B cell (primary cell): Measurements from ENCODE around the gene PDLIM1. TPM values are rescaled to one million over a fixed set of nuclear protein-coding genes. Genes with fewer than 3 reads are reported as not detected.
A peak's percentile ranks its signal among the peaks of the same experiment; 100 is the strongest.
"Not testable (repeated sequence)": the region's sequence is repeated elsewhere in the genome, so short reads cannot be mapped to it uniquely, and the experiment has no call there.

Experiments
- ATAC-seq: fragments of 200-7000 bp; cut with Tn5 transposase; one replicate; pipeline ENCODE4 v1.10.0; 2021; ENCODE audit warnings: low read depth, mild to moderate bottlenecking, moderate number of reproducible peaks, moderate library complexity
- CTCF ChIA-PET: fragments of 350-600 bp; sonication (Branson Sonifier 250); formaldehyde crosslinking; loops from one replicate; lab custom pipeline; 2021; ENCODE audit warnings: antibody characterized with exemption, inconsistent platforms; lab: Charles Lee
- POLR2A ChIA-PET: fragments of 350-600 bp; sonication (Branson Sonifier 250); formaldehyde crosslinking; loops from one replicate; lab custom pipeline; 2021; ENCODE audit warnings: antibody characterized with exemption; lab: Charles Lee
- DNase-seq: peaks from one replicate; pipeline ENCODE4 v3.0.0; 2013
- H2AFZ ChIP-seq: 2 replicates; pipeline ENCODE4 v1.6.1; 2012; ENCODE audit warnings: mild to moderate bottlenecking, low read depth, low read length; ENCODE audit not compliant: insufficient read depth, poor library complexity, severe bottlenecking
- H3K27ac ChIP-seq, 2 donors: 1 replicate in 1 of 2; 2 replicates in 1 of 2; pipeline ENCODE4 v1.5.1; 2012 to 2013; ENCODE audit warnings: low read length in 2 of 2, mild to moderate bottlenecking in 2 of 2, moderate library complexity in 1 of 2
- H3K27me3 ChIP-seq, 4 experiments: fragments of 200-600 bp in 1 of 4; sonication (generic) in 1 of 4; replicated peaks in 1 of 4; 1 replicate in 2 of 4; 2 replicates in 2 of 4; pipeline versions ENCODE4 v1.6.1 to v1.7.0; 2013 to 2016; ENCODE audit warnings: low read length in 3 of 4, mild to moderate bottlenecking in 2 of 4, mixed read lengths in 1 of 4, moderate library complexity in 1 of 4; ENCODE audit not compliant: insufficient read depth in 4 of 4, control insufficient read depth in 3 of 4; ENCODE audit errors: control extremely low read depth in 1 of 4
- H3K36me3 ChIP-seq, 2 experiments: replicated peaks in 1 of 2; 1 replicate in 1 of 2; 2 replicates in 1 of 2; pipeline versions ENCODE4 v1.6.1 to v1.7.1; 2013; ENCODE audit warnings: low read length in 1 of 2; ENCODE audit not compliant: insufficient read depth in 2 of 2, control insufficient read depth in 1 of 2; ENCODE audit errors: control extremely low read depth in 1 of 2, extremely low read depth in 1 of 2
- H3K4me1 ChIP-seq, 2 donors: fragments of 200-600 bp in 1 of 2; sonication (generic) in 1 of 2; 1 replicate in 1 of 2; 2 replicates in 1 of 2; pipeline versions ENCODE4 v1.5.1 to v1.6.1; 2013 to 2017; ENCODE audit warnings: low read length in 2 of 2; ENCODE audit not compliant: control insufficient read depth in 2 of 2, insufficient read depth in 2 of 2
- H3K4me2 ChIP-seq: replicated peaks from 2 replicates; pipeline ENCODE3; 2012; ENCODE audit warnings: mild to moderate bottlenecking, low read depth, low read length; ENCODE audit not compliant: poor library complexity, severe bottlenecking
- H3K4me3 ChIP-seq, 5 experiments: fragments of 200-600 bp in 1 of 5; sonication (generic) in 1 of 5; 1 replicate in 3 of 5; 2 replicates in 2 of 5; pipeline versions ENCODE4 v1.5.1 to v1.7.0; 2011 to 2016; ENCODE audit warnings: low read length in 4 of 5, mild to moderate bottlenecking in 4 of 5, low read depth in 2 of 5, control low read depth in 1 of 5, moderate library complexity in 1 of 5; ENCODE audit not compliant: insufficient read depth in 1 of 5; ENCODE audit errors: control extremely low read depth in 1 of 5, extremely low read depth in 1 of 5
- H3K79me2 ChIP-seq: fragments of 200-600 bp; sonication (generic); one replicate; pipeline ENCODE4 v1.6.0; 2016; ENCODE audit warnings: low read length; ENCODE audit not compliant: control insufficient read depth, insufficient read depth
- H3K9ac ChIP-seq: fragments of 200-600 bp; sonication (generic); 2 replicates; pipeline ENCODE4 v1.6.1; 2017; ENCODE audit warnings: mild to moderate bottlenecking, low read length, moderate library complexity
- H3K9me3 ChIP-seq, 3 donors: one replicate each; pipeline versions ENCODE4 v1.6.1 to v1.7.1; 2013; ENCODE audit warnings: low read length in 2 of 3; ENCODE audit not compliant: control insufficient read depth in 2 of 3, insufficient read depth in 1 of 3; ENCODE audit errors: control extremely low read depth in 1 of 3
- H4K20me1 ChIP-seq: 2 replicates; pipeline ENCODE4 v1.6.0; 2012; ENCODE audit warnings: mild to moderate bottlenecking, low read length; ENCODE audit not compliant: insufficient read depth, control insufficient read depth, poor library complexity, severe bottlenecking
- H3K27ac Mint-ChIP-seq: one replicate; pipeline ENCODE4 v1.8.0; 2021; ENCODE audit warnings: mixed read lengths
- H3K27me3 Mint-ChIP-seq: one replicate; pipeline ENCODE4 v1.8.0; 2021; ENCODE audit warnings: mixed read lengths
- H3K4me1 Mint-ChIP-seq: one replicate; pipeline ENCODE4 v1.8.0; 2021; ENCODE audit warnings: mixed read lengths
- H3K4me3 Mint-ChIP-seq: one replicate; pipeline ENCODE4 v1.8.0; 2021; ENCODE audit warnings: mixed read lengths
- H3K9me3 Mint-ChIP-seq: one replicate; pipeline ENCODE4 v1.8.0; 2022; ENCODE audit warnings: mixed read lengths; ENCODE audit not compliant: insufficient read depth
- EZH2 ChIP-seq: IDR thresholded peaks from 2 replicates; pipeline ENCODE4 v1.6.1; 2012; ENCODE audit warnings: borderline replicate concordance, low read depth, mild to moderate bottlenecking, moderate library complexity, low read length; ENCODE audit not compliant: insufficient read depth, poor library complexity, severe bottlenecking
- WGBS: methylation state at CpG from one replicate; pipeline ENCODE4 v1.1.5; 2013; ENCODE audit warnings: missing lambda C conversion rate; ENCODE audit not compliant: insufficient coverage; 5-methylcytosine and 5-hydroxymethylcytosine counted together
- intact Hi-C: fragments of 100-400 bp; cut with micrococcal nuclease; formaldehyde crosslinking; loops from one replicate; pipeline ENCODE4 v1.10.0; 2022
- polyA plus RNA-seq: library from polyadenylated mRNA; depleted of rRNA; stranded (reverse); fragments of >200 nt; gene quantifications from 2 replicates; pipeline ENCODE4 v1.2.3, GENCODE V29; 2012
- total RNA-seq, 2 donors: library from RNA; stranded (reverse); fragments of 120-200 nt in 1 of 2; gene quantifications; 1 replicate in 1 of 2; 2 replicates in 1 of 2; pipeline versions ENCODE4 v1.2.3 to v1.2.4, GENCODE V29; 2013 to 2022
- TF ChIP-seq, protein P1 (sequence below): fragments of 200-600 bp; IDR thresholded peaks from one replicate; pipeline ENCODE4 v1.8.0; 2022; ENCODE audit warnings: antibody characterized with exemption, mild to moderate bottlenecking

Gene PDLIM1
- total and polyA plus RNA-seq, 2 donors (not counting 1 experiment from before 2014, with no cell fraction given), result 123 to 135 TPM

GRCh38 chr10:95208702-95209391 is 82.0 kb downstream of the PDLIM1 start:
- DNase-seq (peak; percentile 29), ATAC-seq (no peak)
- H3K27me3 Mint-ChIP-seq, result no peaks in the 10 kb centered on the region
- Histone ChIP-seq H3K9ac (no peak overlapping the region), H3K27ac (no peak overlapping the region), H4K20me1 (no peaks in the 10 kb centered on the region), H3K9me3 (no peaks in the 10 kb centered on the region), H3K79me2 (no peaks in the 10 kb centered on the region), H3K4me3 (no peak overlapping the region), H3K4me1 (no peaks in the 10 kb centered on the region), H2AFZ (no peak overlapping the region), H3K4me2 (no peak overlapping the region), H3K36me3 (no peaks in the 10 kb centered on the region), H3K27me3 (no peaks in the 10 kb centered on the region)
- H3K9me3 Mint-ChIP-seq, result no peaks in the 10 kb centered on the region
- H3K4me1 Mint-ChIP-seq, result no peaks in the 10 kb centered on the region
- no peak overlapping the region for H3K4me3 Mint-ChIP-seq
- CTCF ChIA-PET, result interaction anchor here (0.6 to 2.4 kb wide), 5 partner anchors 24 to 157 kb away, joined by 3 to 15 read pairs (median 3); no protein-coding TSS in a partner anchor
- TF ChIP-seq, protein P1, sequence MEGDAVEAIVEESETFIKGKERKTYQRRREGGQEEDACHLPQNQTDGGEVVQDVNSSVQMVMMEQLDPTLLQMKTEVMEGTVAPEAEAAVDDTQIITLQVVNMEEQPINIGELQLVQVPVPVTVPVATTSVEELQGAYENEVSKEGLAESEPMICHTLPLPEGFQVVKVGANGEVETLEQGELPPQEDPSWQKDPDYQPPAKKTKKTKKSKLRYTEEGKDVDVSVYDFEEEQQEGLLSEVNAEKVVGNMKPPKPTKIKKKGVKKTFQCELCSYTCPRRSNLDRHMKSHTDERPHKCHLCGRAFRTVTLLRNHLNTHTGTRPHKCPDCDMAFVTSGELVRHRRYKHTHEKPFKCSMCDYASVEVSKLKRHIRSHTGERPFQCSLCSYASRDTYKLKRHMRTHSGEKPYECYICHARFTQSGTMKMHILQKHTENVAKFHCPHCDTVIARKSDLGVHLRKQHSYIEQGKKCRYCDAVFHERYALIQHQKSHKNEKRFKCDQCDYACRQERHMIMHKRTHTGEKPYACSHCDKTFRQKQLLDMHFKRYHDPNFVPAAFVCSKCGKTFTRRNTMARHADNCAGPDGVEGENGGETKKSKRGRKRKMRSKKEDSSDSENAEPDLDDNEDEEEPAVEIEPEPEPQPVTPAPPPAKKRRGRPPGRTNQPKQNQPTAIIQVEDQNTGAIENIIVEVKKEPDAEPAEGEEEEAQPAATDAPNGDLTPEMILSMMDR, result peak; percentile 62
- TF ChIP-seq EZH2, result no peak
- H3K27ac Mint-ChIP-seq, result no peak overlapping the region
- intact Hi-C loops, result loop anchor here (1.0 kb wide), 1 partner anchor 154 kb away; no protein-coding TSS in a partner anchor
- 94% methylated on average over 4 of the region's 8 CpGs for WGBS
- POLR2A ChIA-PET, result no interaction called here

DNA sequence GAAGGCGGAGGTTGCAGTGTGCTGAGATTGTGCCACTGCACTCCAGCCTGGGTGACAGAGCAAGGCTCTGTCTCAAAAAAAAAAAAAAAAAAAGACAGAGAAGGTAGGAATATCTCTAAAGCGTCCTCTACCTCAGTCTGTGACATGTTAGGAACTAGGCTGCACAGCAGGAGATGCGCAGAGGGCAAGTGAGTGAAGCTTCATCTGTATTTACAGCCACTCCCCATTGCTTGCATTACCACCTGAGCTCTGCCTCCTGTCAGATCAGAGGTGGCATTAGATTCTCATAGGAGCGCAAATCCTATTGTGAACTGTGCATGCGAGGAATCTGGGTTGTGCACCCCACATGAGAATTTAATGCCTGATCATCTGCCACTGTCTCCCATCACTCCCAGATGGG is 87.9 kb downstream of the PDLIM1 start:
- H3K4me1 ChIP-seq, H3K4me2 ChIP-seq, ATAC-seq, H3K27ac ChIP-seq, H3K79me2 ChIP-seq, H3K27me3 ChIP-seq, H3K9me3 ChIP-seq, H4K20me1 ChIP-seq, H3K4me3 Mint-ChIP-seq, H3K36me3 ChIP-seq, DNase-seq, H2AFZ ChIP-seq, intact Hi-C loops, H3K9me3 Mint-ChIP-seq, H3K27me3 Mint-ChIP-seq, H3K27ac Mint-ChIP-seq, H3K4me1 Mint-ChIP-seq, H3K4me3 ChIP-seq, POLR2A ChIA-PET, H3K9ac ChIP-seq: not testable (repeated sequence)
- CTCF ChIA-PET, result interaction anchor here (2.0 kb wide), 1 partner anchor 160 kb away, joined by 7 read pairs; no protein-coding TSS in a partner anchor
- WGBS, result 89% methylated on average over 4 of the region's 5 CpGs
